A549 (cell line): ENCODE measurements around the gene SDF2. TPM values are rescaled to one million over a fixed set of nuclear protein-coding genes. Genes with fewer than 3 reads are reported as not detected.

Source experiments
- ATOH8 ChIP-seq: fragments of 250-450 bp; sonication (Bioruptor Pico); IDR thresholded peaks from 2 replicates; pipeline ENCODE4 v1.5.0; 2020; ENCODE audit warnings: low read depth, mild to moderate bottlenecking, moderate library complexity
- BHLHE40 ChIP-seq: IDR thresholded peaks from 2 replicates; pipeline ENCODE4 v1.6.1; 2012; ENCODE audit warnings: low read depth, low read length, inconsistent platforms
- CBX2 ChIP-seq: fragments of 200-600 bp; sonication (generic); IDR thresholded peaks from 2 replicates; pipeline ENCODE4 v1.6.1; 2016; ENCODE audit warnings: low read depth, mild to moderate bottlenecking, borderline replicate concordance
- CBX8 ChIP-seq: fragments of 200-600 bp; sonication (generic); IDR thresholded peaks from 2 replicates; pipeline ENCODE4 v1.6.1; 2016
- CHD2 ChIP-seq: fragments of 150-350 bp; IDR thresholded peaks from 2 replicates; pipeline ENCODE4 v1.6.1; 2014; ENCODE audit warnings: low read length; ENCODE audit not compliant: partially characterized antibody
- CHD4 ChIP-seq: fragments of 200-600 bp; sonication (generic); IDR thresholded peaks from 2 replicates; pipeline ENCODE4 v1.6.1; 2016; ENCODE audit warnings: antibody characterized with exemption, mild to moderate bottlenecking, borderline replicate concordance
- EHF ChIP-seq: fragments of 250-450 bp; sonication (Bioruptor Pico); IDR thresholded peaks from 2 replicates; pipeline ENCODE4 v1.5.0; 2020; ENCODE audit warnings: mild to moderate bottlenecking
- FOXS1 ChIP-seq: fragments of 250-450 bp; sonication (Bioruptor Pico); IDR thresholded peaks from 2 replicates; pipeline ENCODE4 v1.5.0; 2020; ENCODE audit warnings: mild to moderate bottlenecking, moderate library complexity
- HDAC2 ChIP-seq: fragments of 200-600 bp; sonication (generic); IDR thresholded peaks from 2 replicates; pipeline ENCODE4 v1.6.1; 2016
- HOXB5 ChIP-seq: fragments of 250-450 bp; sonication (Bioruptor Pico); IDR thresholded peaks from 2 replicates; pipeline ENCODE4 v1.5.0; 2020; ENCODE audit warnings: mild to moderate bottlenecking, moderate library complexity
- JUNB ChIP-seq: fragments of >200 bp; sonication (Bioruptor Twin); formaldehyde crosslinking; IDR thresholded peaks from 2 replicates; pipeline ENCODE4 v1.6.1; 2016
- NFE2L2 ChIP-seq: fragments of 150-350 bp; conservative IDR thresholded peaks from 2 replicates; pipeline ENCODE4 v1.6.1; 2014; ENCODE audit warnings: low read length
- NPAS2 ChIP-seq: fragments of 250-450 bp; sonication (Bioruptor Pico); IDR thresholded peaks from 2 replicates; pipeline ENCODE4 v1.8.0; 2022; ENCODE audit warnings: mild to moderate bottlenecking, moderate library complexity, borderline replicate concordance
- POLR2AphosphoS2 ChIP-seq: conservative IDR thresholded peaks from 2 replicates; pipeline ENCODE4 v1.6.1; 2012; ENCODE audit warnings: low read length, improper control_type of control experiment, inconsistent platforms
- RARB ChIP-seq: fragments of 250-450 bp; sonication (Bioruptor Pico); IDR thresholded peaks from 2 replicates; pipeline ENCODE4 v1.8.0; 2021; ENCODE audit warnings: mild to moderate bottlenecking, moderate library complexity
- SREBF2 ChIP-seq: fragments of 450-650 bp; IDR thresholded peaks from 2 replicates; pipeline ENCODE4 v1.6.1; 2014; ENCODE audit warnings: mild to moderate bottlenecking, moderate library complexity
- ZFP36 ChIP-seq: fragments of 450-650 bp; IDR thresholded peaks from 2 replicates; pipeline ENCODE4 v1.6.1; 2014; ENCODE audit warnings: borderline replicate concordance; ENCODE audit not compliant: partially characterized antibody
- polyA plus RNA-seq, 4 experiments: library from polyadenylated mRNA; depleted of rRNA in 3 of 4; stranded (reverse); fragments of >200 nt; fragmentation: RNase III in 1 of 4; extraction: RNeasy Plus Mini Kit Qiagen cat#74134 plus additional on column Dnase treatment in 1 of 4; gene quantifications; 2 replicates in 3 of 4; 3 replicates in 1 of 4; pipeline ENCODE4 v1.2.3, GENCODE V29; 2011 to 2017
- TF ChIP-seq, protein P1 (sequence below): fragments of 150-350 bp; IDR thresholded peaks from 2 replicates; pipeline ENCODE4 v1.6.1; 2014; ENCODE audit warnings: low read depth, mild to moderate bottlenecking, low read length
- TF ChIP-seq, protein P2 (sequence below): IDR thresholded peaks from 2 replicates; pipeline ENCODE4 v1.6.1; 2012
- TF ChIP-seq, protein P3 (sequence below): fragments of 250-450 bp; sonication (Bioruptor Pico); IDR thresholded peaks from 2 replicates; pipeline ENCODE4 v1.5.0; 2021; ENCODE audit warnings: mild to moderate bottlenecking, moderate library complexity, borderline replicate concordance
- TF ChIP-seq, protein P4 (sequence below): fragments of >200 bp; sonication (Bioruptor Twin); formaldehyde crosslinking; IDR thresholded peaks from 3 replicates; pipeline ENCODE4 v1.5.1; 2016

The SDF2 gene
- polyA plus RNA-seq, 2 of the 4 experiments (the other 2 are of a cell fraction): 87.9 to 93.8 TPM

DNA sequence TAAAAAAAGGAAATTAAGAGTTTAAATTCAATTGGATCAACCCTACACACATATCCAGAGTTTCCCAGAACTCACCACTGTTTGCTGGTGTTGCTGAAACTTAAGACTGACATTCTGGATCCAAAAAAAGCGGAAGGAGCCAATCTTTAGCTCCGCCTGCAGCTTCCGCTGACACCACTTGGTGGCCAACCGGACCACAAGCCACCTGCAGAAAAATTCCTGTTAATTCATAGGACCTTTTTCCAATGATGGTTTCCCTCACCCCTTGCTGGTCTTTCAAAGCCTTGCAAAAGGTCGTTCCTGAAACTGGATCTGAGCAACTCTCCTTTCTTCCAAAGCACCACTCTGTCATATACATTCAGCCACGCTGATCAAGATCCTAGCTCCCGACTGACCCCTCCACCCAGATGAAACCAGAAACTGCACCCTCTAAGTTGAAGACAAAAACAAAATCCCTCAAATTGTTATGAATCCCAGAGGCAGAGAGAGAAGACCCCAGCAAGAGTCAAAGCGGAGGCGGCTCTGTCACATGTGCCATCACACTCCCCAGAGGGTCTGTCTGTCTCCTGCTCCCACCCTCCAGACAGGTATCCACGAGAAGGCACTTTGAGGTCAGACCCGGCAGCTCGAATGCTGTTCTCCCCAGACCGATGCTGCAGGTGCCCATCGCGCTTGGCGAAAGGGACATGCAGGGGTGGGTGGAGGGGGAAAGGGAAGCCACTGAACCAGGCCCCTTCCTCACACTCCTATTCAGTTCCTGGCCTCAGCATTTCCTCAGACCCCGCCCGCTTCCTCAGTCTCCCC lies 17.5 kb downstream of the SDF2 start (continued):
- TF ChIP-seq, protein P1, sequence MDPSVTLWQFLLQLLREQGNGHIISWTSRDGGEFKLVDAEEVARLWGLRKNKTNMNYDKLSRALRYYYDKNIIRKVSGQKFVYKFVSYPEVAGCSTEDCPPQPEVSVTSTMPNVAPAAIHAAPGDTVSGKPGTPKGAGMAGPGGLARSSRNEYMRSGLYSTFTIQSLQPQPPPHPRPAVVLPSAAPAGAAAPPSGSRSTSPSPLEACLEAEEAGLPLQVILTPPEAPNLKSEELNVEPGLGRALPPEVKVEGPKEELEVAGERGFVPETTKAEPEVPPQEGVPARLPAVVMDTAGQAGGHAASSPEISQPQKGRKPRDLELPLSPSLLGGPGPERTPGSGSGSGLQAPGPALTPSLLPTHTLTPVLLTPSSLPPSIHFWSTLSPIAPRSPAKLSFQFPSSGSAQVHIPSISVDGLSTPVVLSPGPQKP: no peak
- TF ChIP-seq HDAC2 (no peak), SREBF2 (no peak), CHD2 (no peak), NFE2L2 (no peak), RARB (no peak), BHLHE40 (no peak), CBX8 (no peak), ZFP36 (no peak), POLR2AphosphoS2 (no peak), NPAS2 (CRISPR knock-in tag) (no peak), CHD4 (no peak), EHF (CRISPR knock-in tag) (no peak), CBX2 (no peak), ATOH8 (CRISPR knock-in tag) (no peak), FOXS1 (CRISPR knock-in tag) (no peak), HOXB5 (CRISPR knock-in tag) (0 out of 2 replicates have a peak, but pooled peaks have one; percentile 23), JUNB (no peak)
- TF ChIP-seq, protein P2, sequence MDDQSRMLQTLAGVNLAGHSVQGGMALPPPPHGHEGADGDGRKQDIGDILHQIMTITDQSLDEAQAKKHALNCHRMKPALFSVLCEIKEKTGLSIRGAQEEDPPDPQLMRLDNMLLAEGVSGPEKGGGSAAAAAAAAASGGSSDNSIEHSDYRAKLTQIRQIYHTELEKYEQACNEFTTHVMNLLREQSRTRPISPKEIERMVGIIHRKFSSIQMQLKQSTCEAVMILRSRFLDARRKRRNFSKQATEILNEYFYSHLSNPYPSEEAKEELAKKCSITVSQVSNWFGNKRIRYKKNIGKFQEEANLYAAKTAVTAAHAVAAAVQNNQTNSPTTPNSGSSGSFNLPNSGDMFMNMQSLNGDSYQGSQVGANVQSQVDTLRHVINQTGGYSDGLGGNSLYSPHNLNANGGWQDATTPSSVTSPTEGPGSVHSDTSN: 0 out of 2 replicates have a peak, but pooled peaks have one; percentile 57
- TF ChIP-seq, protein P3, sequence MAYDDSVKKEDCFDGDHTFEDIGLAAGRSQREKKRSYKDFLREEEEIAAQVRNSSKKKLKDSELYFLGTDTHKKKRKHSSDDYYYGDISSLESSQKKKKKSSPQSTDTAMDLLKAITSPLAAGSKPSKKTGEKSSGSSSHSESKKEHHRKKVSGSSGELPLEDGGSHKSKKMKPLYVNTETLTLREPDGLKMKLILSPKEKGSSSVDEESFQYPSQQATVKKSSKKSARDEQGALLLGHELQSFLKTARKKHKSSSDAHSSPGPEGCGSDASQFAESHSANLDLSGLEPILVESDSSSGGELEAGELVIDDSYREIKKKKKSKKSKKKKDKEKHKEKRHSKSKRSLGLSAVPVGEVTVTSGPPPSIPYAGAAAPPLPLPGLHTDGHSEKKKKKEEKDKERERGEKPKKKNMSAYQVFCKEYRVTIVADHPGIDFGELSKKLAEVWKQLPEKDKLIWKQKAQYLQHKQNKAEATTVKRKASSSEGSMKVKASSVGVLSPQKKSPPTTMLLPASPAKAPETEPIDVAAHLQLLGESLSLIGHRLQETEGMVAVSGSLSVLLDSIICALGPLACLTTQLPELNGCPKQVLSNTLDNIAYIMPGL (CRISPR knock-in tag): no peak
- TF ChIP-seq, protein P4, sequence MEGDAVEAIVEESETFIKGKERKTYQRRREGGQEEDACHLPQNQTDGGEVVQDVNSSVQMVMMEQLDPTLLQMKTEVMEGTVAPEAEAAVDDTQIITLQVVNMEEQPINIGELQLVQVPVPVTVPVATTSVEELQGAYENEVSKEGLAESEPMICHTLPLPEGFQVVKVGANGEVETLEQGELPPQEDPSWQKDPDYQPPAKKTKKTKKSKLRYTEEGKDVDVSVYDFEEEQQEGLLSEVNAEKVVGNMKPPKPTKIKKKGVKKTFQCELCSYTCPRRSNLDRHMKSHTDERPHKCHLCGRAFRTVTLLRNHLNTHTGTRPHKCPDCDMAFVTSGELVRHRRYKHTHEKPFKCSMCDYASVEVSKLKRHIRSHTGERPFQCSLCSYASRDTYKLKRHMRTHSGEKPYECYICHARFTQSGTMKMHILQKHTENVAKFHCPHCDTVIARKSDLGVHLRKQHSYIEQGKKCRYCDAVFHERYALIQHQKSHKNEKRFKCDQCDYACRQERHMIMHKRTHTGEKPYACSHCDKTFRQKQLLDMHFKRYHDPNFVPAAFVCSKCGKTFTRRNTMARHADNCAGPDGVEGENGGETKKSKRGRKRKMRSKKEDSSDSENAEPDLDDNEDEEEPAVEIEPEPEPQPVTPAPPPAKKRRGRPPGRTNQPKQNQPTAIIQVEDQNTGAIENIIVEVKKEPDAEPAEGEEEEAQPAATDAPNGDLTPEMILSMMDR: peak; percentile 36; the same call in 2 of the 3 replicates
- TF ChIP-seq, all 56 proteins: peak for 8
